Bronchial epithelial cell (primary cell): ENCODE data around the gene PAPLN. TPM values are rescaled to one million over a fixed set of nuclear protein-coding genes. Genes with fewer than 3 reads are reported as not detected.

Source experiments
- DNase-seq: peaks from one replicate; pipeline ENCODE4 v3.0.0-alpha.2; 2010; ENCODE audit warnings: low read depth
- FAIRE-seq: peaks from 2 replicates; lab custom pipeline; 2011; peaks lifted over from hg19 to GRCh38; lab: Jason Lieb, UNC
- H3K27me3 ChIP-seq: 2 replicates; pipeline ENCODE4 v1.5.1; 2011; ENCODE audit warnings: low read length; ENCODE audit not compliant: control insufficient read depth, insufficient read depth
- H3K36me3 ChIP-seq: 2 replicates; pipeline ENCODE4 v1.5.1; 2011; ENCODE audit warnings: low read length; ENCODE audit not compliant: control insufficient read depth, insufficient read depth
- H3K4me3 ChIP-seq: 2 replicates; pipeline ENCODE4 v1.5.1; 2011; ENCODE audit warnings: mild to moderate bottlenecking, low read depth, low read length, control low read depth
- CTCF ChIP-seq: IDR thresholded peaks from 2 replicates; pipeline ENCODE4 v1.5.1; 2011; ENCODE audit warnings: mild to moderate bottlenecking, moderate library complexity, low read length, control low read depth, inconsistent platforms; ENCODE audit not compliant: insufficient read depth, severe bottlenecking
- total RNA-seq: library from RNA; depleted of rRNA; stranded (reverse); fragments of >200 nt; gene quantifications from 2 replicates; pipeline ENCODE4 v1.2.1, GENCODE V29; 2014

Gene PAPLN
- total RNA-seq, 1 donor from 2014 or later: 3.4 TPM

- Histone ChIP-seq H3K27me3 (peaks cover 12% of the 10 kb centered on the region), H3K4me3 (no peak overlapping the region), H3K36me3 (no peaks in the 10 kb centered on the region)
- no peak for FAIRE-seq
- TF ChIP-seq CTCF: no peak
- no peak for DNase-seq
Measured at GRCh38 chr14:73238941-73239340, 1.6 kb downstream of the PAPLN start.

GRCh38 chr14:73239393-73240241, 2.3 kb downstream of the PAPLN start:
- peaks cover 11% of the 10 kb centered on the region for H3K27me3 ChIP-seq
- DNase-seq (no peak), FAIRE-seq (no peak)
- peak overlapping the region; percentile 9 for H3K4me3 ChIP-seq
- no peak for TF ChIP-seq CTCF
- no peaks in the 10 kb centered on the region for H3K36me3 ChIP-seq

GRCh38 chr14:73240816-73241480, 3.6 kb downstream of the PAPLN start:
- Histone ChIP-seq H3K27me3 (peaks cover 11% of the 10 kb centered on the region), H3K36me3 (no peaks in the 10 kb centered on the region), H3K4me3 (no peak overlapping the region)
- TF ChIP-seq CTCF: no peak
- FAIRE-seq (no peak), DNase-seq (no peak)

GRCh38 chr14:73241481-73242165, 4.3 kb downstream of the PAPLN start:
- no peak for TF ChIP-seq CTCF
- Histone ChIP-seq H3K27me3 (peaks cover 8% of the 10 kb centered on the region), H3K4me3 (no peak overlapping the region), H3K36me3 (no peaks in the 10 kb centered on the region)
- DNase-seq (peak; percentile 53), FAIRE-seq (no peak)

GRCh38 chr14:73242357-73242901, 5.1 kb downstream of the PAPLN start:
- TF ChIP-seq CTCF: no peak
- Histone ChIP-seq H3K36me3 (no peaks in the 10 kb centered on the region), H3K4me3 (no peak overlapping the region), H3K27me3 (peaks cover 2% of the 10 kb centered on the region)
- DNase-seq: no peak
- no peak for FAIRE-seq
